ENCODE data around the gene ETNK2. TPM values are rescaled to one million over a fixed set of nuclear protein-coding genes. Genes with fewer than 3 reads are reported as not detected.

The ETNK2 gene
- total and polyA plus RNA-seq, 2 experiments from 2014 or later = 51.1 to 71.9 TPM

DNA sequence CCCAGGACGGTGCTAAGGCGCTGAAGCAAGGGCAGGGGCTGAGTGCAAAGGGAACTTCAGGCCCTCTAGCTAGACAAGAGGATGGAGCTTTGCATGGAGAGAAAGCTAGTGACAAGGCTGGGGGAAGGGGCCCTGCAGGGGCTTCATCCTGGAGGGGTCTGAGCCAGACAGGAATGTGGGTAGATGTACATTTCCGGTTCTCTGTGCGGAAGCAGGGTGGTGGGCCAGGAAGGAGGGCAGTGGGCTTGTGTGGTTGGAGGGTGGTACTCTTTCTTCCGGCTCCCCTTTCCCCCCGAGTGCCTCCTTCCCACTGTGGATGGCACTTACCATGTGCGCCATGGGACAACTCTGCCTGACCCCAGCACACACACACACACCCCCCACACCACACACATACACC is 42.9 kb upstream of the ETNK2 start:
- H3K9me2 ChIP-seq (replicated peaks; ENCODE audit: insufficient read depth) = no peaks in the 10 kb centered on the region
- TF ChIP-seq, protein P1, sequence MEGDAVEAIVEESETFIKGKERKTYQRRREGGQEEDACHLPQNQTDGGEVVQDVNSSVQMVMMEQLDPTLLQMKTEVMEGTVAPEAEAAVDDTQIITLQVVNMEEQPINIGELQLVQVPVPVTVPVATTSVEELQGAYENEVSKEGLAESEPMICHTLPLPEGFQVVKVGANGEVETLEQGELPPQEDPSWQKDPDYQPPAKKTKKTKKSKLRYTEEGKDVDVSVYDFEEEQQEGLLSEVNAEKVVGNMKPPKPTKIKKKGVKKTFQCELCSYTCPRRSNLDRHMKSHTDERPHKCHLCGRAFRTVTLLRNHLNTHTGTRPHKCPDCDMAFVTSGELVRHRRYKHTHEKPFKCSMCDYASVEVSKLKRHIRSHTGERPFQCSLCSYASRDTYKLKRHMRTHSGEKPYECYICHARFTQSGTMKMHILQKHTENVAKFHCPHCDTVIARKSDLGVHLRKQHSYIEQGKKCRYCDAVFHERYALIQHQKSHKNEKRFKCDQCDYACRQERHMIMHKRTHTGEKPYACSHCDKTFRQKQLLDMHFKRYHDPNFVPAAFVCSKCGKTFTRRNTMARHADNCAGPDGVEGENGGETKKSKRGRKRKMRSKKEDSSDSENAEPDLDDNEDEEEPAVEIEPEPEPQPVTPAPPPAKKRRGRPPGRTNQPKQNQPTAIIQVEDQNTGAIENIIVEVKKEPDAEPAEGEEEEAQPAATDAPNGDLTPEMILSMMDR (IDR thresholded peaks at IDR 0.05; ENCODE audit: poor library complexity) = no peak
- TF ChIP-seq EZH2phosphoT487 (IDR thresholded peaks at IDR 0.05; ENCODE audit: low read depth, severe bottlenecking, unreplicated experiment) (no peak), EZH2 (IDR thresholded peaks at IDR 0.05; ENCODE audit: borderline replicate concordance) (no peak)
- H3K36me3 ChIP-seq (replicated peaks; ENCODE audit: insufficient read depth, low read depth) = no peaks in the 10 kb centered on the region
- no peak overlapping the region for H2AFZ ChIP-seq
- WGBS (ENCODE audit: low lambda C conversion rate, missing lambda C conversion rate) = 89% methylated on average over 5 of the region's 7 CpGs
- no peaks in the 10 kb centered on the region for H3K27me3 ChIP-seq
- H3K4me1 ChIP-seq (ENCODE audit: insufficient read depth) = peaks cover 23% of the 10 kb centered on the region
- no peak overlapping the region for H3K27ac ChIP-seq
- H4K20me1 ChIP-seq (ENCODE audit: insufficient read depth, poor library complexity, severe bottlenecking) = no peaks in the 10 kb centered on the region
- H3K79me2 ChIP-seq = no peaks in the 10 kb centered on the region
- H3K4me3 ChIP-seq = no peak overlapping the region
- H3K9me3 ChIP-seq (ENCODE audit: low read depth) = no peaks in the 10 kb centered on the region
- no peak overlapping the region for H3K4me2 ChIP-seq
- no peak for DNase-seq (ENCODE audit: low spot score)

DNA sequence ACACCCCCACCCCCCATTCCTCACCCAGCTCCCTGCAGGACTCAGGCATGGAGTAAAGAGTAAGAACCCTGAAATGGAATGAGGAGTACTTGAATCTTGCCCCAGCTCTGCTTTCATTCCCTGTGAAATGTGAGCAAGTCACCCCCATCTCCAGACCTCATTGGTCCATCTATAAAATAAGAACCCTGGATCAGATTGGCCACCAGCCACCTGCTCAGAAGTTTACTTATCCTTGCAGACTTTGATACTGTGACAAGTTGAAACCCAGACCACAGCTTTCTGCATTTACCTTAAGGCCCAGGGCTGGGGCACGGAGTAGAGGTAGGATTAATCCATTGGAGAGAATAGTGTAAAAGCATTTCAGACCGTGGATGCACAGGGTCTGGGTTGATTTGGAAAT is 42.2 kb upstream of the ETNK2 start:
- no peak for DNase-seq (ENCODE audit: low spot score)
- Histone ChIP-seq H3K9me3 (ENCODE audit: low read depth) (no peaks in the 10 kb centered on the region), H3K79me2 (no peaks in the 10 kb centered on the region), H3K4me3 (no peak overlapping the region), H3K9me2 (replicated peaks; ENCODE audit: insufficient read depth) (no peaks in the 10 kb centered on the region), H3K4me1 (ENCODE audit: insufficient read depth) (peaks cover 17% of the 10 kb centered on the region), H4K20me1 (ENCODE audit: insufficient read depth, poor library complexity, severe bottlenecking) (no peaks in the 10 kb centered on the region), H3K27me3 (no peaks in the 10 kb centered on the region), H3K4me2 (no peak overlapping the region), H3K27ac (no peak overlapping the region), H2AFZ (no peak overlapping the region), H3K36me3 (replicated peaks; ENCODE audit: insufficient read depth, low read depth) (no peaks in the 10 kb centered on the region)
- TF ChIP-seq, protein P1 (IDR thresholded peaks at IDR 0.05; ENCODE audit: poor library complexity) = no peak
- no peak for TF ChIP-seq EZH2 (IDR thresholded peaks at IDR 0.05; ENCODE audit: borderline replicate concordance)
- no peak for TF ChIP-seq EZH2phosphoT487 (IDR thresholded peaks at IDR 0.05; ENCODE audit: low read depth, severe bottlenecking, unreplicated experiment)
- 79% methylated on average over 2 of the region's 2 CpGs for WGBS (ENCODE audit: low lambda C conversion rate, missing lambda C conversion rate)

DNA sequence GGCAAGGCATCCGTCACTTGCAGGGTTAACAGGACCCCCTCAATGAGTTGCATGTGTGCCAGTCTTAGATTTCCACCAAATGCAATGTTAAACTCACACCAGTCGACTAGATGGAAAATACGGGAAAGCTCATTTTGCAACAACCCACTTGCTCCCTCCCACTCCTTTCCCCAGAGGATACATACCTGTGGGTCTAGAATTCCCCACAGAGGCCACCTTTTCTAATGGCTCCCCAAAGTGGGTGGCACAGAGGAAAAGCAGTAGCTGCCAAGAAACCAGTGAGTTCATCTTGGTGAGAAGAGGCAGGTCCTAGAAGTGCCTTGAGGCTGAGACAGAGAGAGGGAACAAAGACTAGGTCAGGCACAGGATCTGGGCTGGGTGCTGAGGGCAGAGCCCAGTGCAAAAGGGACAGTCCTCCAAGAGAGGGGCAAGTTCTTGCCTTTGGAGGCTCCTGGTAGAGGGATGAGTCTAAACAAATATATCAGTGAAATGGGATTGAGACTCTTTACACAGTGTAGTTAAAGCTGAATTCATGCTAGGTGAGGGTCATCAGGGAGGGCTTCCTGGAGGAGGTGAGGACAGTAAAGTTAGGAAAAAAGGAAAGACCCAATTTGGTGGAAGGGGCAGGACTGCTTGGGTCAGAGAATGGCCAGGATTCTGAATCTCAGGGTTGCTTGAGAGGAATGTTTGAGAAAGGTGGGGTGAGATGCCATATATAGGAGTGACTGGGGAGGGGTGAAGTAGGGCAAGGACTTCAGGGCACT is 40.9 kb upstream of the ETNK2 start:
- H3K4me2 ChIP-seq = no peak overlapping the region
- H3K4me3 ChIP-seq = no peak overlapping the region
- no peaks in the 10 kb centered on the region for H3K36me3 ChIP-seq (replicated peaks; ENCODE audit: insufficient read depth, low read depth)
- H3K79me2 ChIP-seq = no peaks in the 10 kb centered on the region
- no peaks in the 10 kb centered on the region for H4K20me1 ChIP-seq (ENCODE audit: insufficient read depth, poor library complexity, severe bottlenecking)
- 69% methylated on average over 3 of the region's 3 CpGs for WGBS (ENCODE audit: low lambda C conversion rate, missing lambda C conversion rate)
- H2AFZ ChIP-seq = no peak overlapping the region
- peaks cover 14% of the 10 kb centered on the region for H3K4me1 ChIP-seq (ENCODE audit: insufficient read depth)
- no peak overlapping the region for H3K27ac ChIP-seq
- no peaks in the 10 kb centered on the region for H3K9me2 ChIP-seq (replicated peaks; ENCODE audit: insufficient read depth)
- H3K27me3 ChIP-seq = peaks cover 8% of the 10 kb centered on the region
- no peaks in the 10 kb centered on the region for H3K9me3 ChIP-seq (ENCODE audit: low read depth)
- TF ChIP-seq EZH2phosphoT487 (IDR thresholded peaks at IDR 0.05; ENCODE audit: low read depth, severe bottlenecking, unreplicated experiment) (no peak), EZH2 (IDR thresholded peaks at IDR 0.05; ENCODE audit: borderline replicate concordance) (no peak)
- TF ChIP-seq, protein P1 (IDR thresholded peaks at IDR 0.05; ENCODE audit: poor library complexity) = no peak
- no peak for DNase-seq (ENCODE audit: low spot score)
